ENCODE data around the gene IRF9.

The IRF9 gene

DNA sequence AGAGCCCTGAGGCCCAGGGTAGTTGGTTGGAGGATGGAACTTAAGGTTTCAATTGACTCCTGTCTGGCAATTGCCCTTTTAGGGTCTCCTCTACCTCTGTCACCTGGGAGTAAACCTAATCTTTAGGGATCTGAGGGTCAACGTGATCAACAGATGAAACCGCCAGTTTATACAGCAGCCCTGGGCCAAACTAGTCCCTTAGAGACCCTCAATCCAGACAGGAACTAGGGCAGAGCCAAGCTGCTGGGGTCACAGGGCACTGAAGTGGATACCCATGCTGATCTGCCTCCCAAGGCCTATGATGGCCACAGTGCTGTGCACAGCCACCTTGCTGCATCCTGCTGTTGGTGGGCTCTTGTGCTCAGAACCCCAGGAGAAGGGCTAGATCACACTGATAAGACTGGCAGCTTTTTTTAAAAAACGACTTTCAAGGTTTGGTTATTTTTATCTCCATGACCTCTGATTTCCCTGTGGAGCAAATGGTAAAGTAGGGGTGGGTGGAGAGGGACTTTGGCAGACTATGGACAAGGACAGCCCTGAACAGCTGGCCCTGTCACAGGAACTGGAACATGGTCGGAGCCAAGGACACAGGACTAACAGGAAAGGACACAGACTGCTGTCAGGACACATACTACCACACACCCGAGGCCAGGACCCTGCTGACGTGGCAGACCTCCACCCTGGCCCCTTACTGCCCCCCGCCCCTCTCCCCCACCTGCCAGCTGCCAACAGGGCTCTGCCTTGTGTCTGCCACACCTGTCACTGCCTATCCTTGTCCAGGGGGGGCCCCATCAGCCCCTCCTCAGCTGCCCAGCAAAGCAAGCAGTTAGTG is 30.1 kb upstream of the IRF9 start:
- 0 out of 2 replicates have a peak, but pooled peaks cover 2% of the 10 kb centered on the region for H3F3A ChIP-seq (ENCODE audit: insufficient read depth, low read length)
- H2AFZ ChIP-seq (ENCODE audit: low read length): no peak overlapping the region
- no peaks in the 10 kb centered on the region for H3K4me1 ChIP-seq (ENCODE audit: low read length)
- H3K9ac ChIP-seq (ENCODE audit: low read length): no peak overlapping the region
- H3K36me3 ChIP-seq (replicated peaks; ENCODE audit: insufficient read depth, low read length): no peaks in the 10 kb centered on the region
- H3K4me3 ChIP-seq (ENCODE audit: low read length): no peak overlapping the region
- no peak overlapping the region for H3K27ac ChIP-seq (ENCODE audit: low read length)
- no peaks in the 10 kb centered on the region for H4K20me1 ChIP-seq (ENCODE audit: insufficient read depth, low read length)
- DNase-seq: no peak
- no peaks in the 10 kb centered on the region for H3K9me3 ChIP-seq (replicated peaks; ENCODE audit: insufficient read depth, low read length)
- no peaks in the 10 kb centered on the region for H3K27me3 ChIP-seq (replicated peaks; ENCODE audit: insufficient read depth, low read length)
- H3K9me2 ChIP-seq (replicated peaks; ENCODE audit: insufficient read depth, low read length): no peaks in the 10 kb centered on the region
- no peaks in the 10 kb centered on the region for H3K79me2 ChIP-seq (ENCODE audit: low read length)
- TF ChIP-seq, protein P1, sequence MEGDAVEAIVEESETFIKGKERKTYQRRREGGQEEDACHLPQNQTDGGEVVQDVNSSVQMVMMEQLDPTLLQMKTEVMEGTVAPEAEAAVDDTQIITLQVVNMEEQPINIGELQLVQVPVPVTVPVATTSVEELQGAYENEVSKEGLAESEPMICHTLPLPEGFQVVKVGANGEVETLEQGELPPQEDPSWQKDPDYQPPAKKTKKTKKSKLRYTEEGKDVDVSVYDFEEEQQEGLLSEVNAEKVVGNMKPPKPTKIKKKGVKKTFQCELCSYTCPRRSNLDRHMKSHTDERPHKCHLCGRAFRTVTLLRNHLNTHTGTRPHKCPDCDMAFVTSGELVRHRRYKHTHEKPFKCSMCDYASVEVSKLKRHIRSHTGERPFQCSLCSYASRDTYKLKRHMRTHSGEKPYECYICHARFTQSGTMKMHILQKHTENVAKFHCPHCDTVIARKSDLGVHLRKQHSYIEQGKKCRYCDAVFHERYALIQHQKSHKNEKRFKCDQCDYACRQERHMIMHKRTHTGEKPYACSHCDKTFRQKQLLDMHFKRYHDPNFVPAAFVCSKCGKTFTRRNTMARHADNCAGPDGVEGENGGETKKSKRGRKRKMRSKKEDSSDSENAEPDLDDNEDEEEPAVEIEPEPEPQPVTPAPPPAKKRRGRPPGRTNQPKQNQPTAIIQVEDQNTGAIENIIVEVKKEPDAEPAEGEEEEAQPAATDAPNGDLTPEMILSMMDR (IDR thresholded peaks at IDR 0.05; ENCODE audit: low read length): no peak
- no peak for TF ChIP-seq EZH2phosphoT487 (IDR thresholded peaks at IDR 0.05; ENCODE audit: low read length)
- no peak for TF ChIP-seq EZH2 (optimal IDR thresholded peaks at IDR 0.05; ENCODE audit: low read depth, low read length)
- no peak overlapping the region for H3K4me2 ChIP-seq (ENCODE audit: low read depth, low read length)

DNA sequence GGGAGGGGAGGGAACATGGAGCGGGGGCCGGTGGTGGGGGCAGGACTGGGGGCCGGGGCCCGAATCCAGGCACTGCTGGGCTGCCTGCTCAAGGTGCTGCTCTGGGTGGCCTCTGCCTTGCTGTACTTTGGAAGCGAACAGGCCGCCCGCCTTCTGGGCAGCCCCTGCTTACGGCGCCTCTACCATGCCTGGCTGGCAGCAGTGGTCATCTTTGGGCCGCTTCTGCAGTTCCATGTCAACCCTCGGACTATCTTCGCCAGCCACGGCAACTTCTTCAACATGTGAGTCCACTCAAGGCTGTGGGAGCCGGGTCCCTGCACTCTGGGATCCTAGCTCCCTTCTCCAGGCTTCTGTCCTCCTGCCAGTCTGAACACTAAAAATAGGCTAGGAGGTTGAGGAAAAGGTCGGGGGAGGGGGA is 29.5 kb upstream of the IRF9 start:
- H3K79me2 ChIP-seq (ENCODE audit: low read length): peaks cover 6% of the 10 kb centered on the region

DNA sequence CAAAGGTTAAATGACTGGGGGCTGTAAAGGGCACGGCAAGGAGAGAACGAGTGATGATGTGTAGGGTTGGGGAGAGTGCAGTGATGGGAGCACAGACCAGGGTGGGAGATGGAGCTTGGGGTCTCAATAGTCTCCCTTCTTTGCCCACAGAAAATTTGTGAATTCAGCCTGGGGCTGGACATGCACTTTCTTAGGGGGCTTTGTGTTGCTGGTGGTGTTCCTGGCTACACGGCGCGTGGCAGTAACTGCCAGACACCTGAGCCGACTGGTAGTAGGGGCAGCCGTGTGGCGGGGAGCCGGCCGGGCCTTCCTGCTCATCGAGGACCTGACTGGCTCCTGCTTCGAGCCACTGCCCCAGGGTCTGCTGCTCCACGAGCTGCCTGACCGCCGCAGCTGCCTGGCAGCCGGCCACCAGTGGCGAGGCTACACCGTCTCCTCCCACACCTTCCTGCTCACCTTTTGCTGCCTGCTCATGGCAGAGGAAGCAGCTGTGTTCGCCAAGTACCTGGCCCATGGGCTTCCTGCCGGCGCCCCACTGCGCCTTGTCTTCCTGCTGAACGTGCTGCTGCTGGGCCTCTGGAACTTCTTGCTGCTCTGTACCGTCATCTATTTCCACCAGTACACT is 28.9 kb upstream of the IRF9 start:
- Histone ChIP-seq H3K9me3 (replicated peaks; ENCODE audit: insufficient read depth, low read length) (no peaks in the 10 kb centered on the region), H2AFZ (ENCODE audit: low read length) (no peak overlapping the region), H3K79me2 (ENCODE audit: low read length) (peaks cover 12% of the 10 kb centered on the region), H3K9me2 (replicated peaks; ENCODE audit: insufficient read depth, low read length) (no peaks in the 10 kb centered on the region), H3K27ac (ENCODE audit: low read length) (no peak overlapping the region), H3K4me2 (ENCODE audit: low read depth, low read length) (no peak overlapping the region), H3F3A (ENCODE audit: insufficient read depth, low read length) (0 out of 2 replicates have a peak, but pooled peaks cover 2% of the 10 kb centered on the region), H4K20me1 (ENCODE audit: insufficient read depth, low read length) (no peaks in the 10 kb centered on the region), H3K9ac (ENCODE audit: low read length) (no peak overlapping the region), H3K27me3 (replicated peaks; ENCODE audit: insufficient read depth, low read length) (no peaks in the 10 kb centered on the region), H3K36me3 (replicated peaks; ENCODE audit: insufficient read depth, low read length) (no peaks in the 10 kb centered on the region), H3K4me1 (ENCODE audit: low read length) (0 out of 2 replicates have a peak, but pooled peaks cover 1% of the 10 kb centered on the region), H3K4me3 (ENCODE audit: low read length) (no peak overlapping the region)
- no peak for DNase-seq
- TF ChIP-seq, protein P1 (IDR thresholded peaks at IDR 0.05; ENCODE audit: low read length): no peak
- TF ChIP-seq EZH2phosphoT487 (IDR thresholded peaks at IDR 0.05; ENCODE audit: low read length): no peak
- no peak for TF ChIP-seq EZH2 (optimal IDR thresholded peaks at IDR 0.05; ENCODE audit: low read depth, low read length)

More for the DNA sequence above, 29.5 kb upstream of the IRF9 start:
- no peaks in the 10 kb centered on the region for H3K27me3 ChIP-seq (replicated peaks; ENCODE audit: insufficient read depth, low read length)
- H3K27ac ChIP-seq (ENCODE audit: low read length): no peak overlapping the region
- H3F3A ChIP-seq (ENCODE audit: insufficient read depth, low read length): 0 out of 2 replicates have a peak, but pooled peaks cover 2% of the 10 kb centered on the region
- no peaks in the 10 kb centered on the region for H3K36me3 ChIP-seq (replicated peaks; ENCODE audit: insufficient read depth, low read length)
- no peak overlapping the region for H3K4me2 ChIP-seq (ENCODE audit: low read depth, low read length)
- TF ChIP-seq EZH2phosphoT487 (IDR thresholded peaks at IDR 0.05; ENCODE audit: low read length) (no peak), EZH2 (optimal IDR thresholded peaks at IDR 0.05; ENCODE audit: low read depth, low read length) (no peak)
- TF ChIP-seq, protein P1 (IDR thresholded peaks at IDR 0.05; ENCODE audit: low read length): no peak
- no peak overlapping the region for H3K9ac ChIP-seq (ENCODE audit: low read length)
- H3K4me1 ChIP-seq (ENCODE audit: low read length): no peaks in the 10 kb centered on the region
- H3K4me3 ChIP-seq (ENCODE audit: low read length): no peak overlapping the region
- no peaks in the 10 kb centered on the region for H4K20me1 ChIP-seq (ENCODE audit: insufficient read depth, low read length)
- no peak for DNase-seq
- no peak overlapping the region for H2AFZ ChIP-seq (ENCODE audit: low read length)
- no peaks in the 10 kb centered on the region for H3K9me2 ChIP-seq (replicated peaks; ENCODE audit: insufficient read depth, low read length)
- no peaks in the 10 kb centered on the region for H3K9me3 ChIP-seq (replicated peaks; ENCODE audit: insufficient read depth, low read length)
